Right lobe of liver (tissue), 6 donors: ENCODE data around the gene FANK1. TPM values are rescaled to one million over a fixed set of nuclear protein-coding genes. Genes with fewer than 3 reads are reported as not detected.

Source experiments
- ATAC-seq, 4 donors: fragments of 200-7000 bp; cut with Tn5 transposase; one replicate each; pipeline ENCODE4 v1.9.1; 2020; ENCODE audit warnings: mild to moderate bottlenecking in 4 of 4, moderate library complexity in 4 of 4
- DNase-seq, 3 donors: peaks; one replicate each; pipeline ENCODE4 v3.0.0-alpha.2; 2020
- H3K27ac ChIP-seq, 3 donors: fragments of 200-600 bp; one replicate each; pipeline ENCODE4 v1.8.0; 2022
- H3K27me3 ChIP-seq, 2 donors: fragments of 200-600 bp; one replicate each; pipeline ENCODE4 v1.8.0; 2022
- H3K36me3 ChIP-seq, 4 donors: fragments of 200-600 bp; sonication (generic) in 1 of 4; one replicate each; pipeline versions ENCODE4 v1.5.1 to v1.8.0; 2017 to 2022; ENCODE audit warnings: control low read depth in 1 of 4
- H3K4me1 ChIP-seq, 4 donors: fragments of 200-600 bp; sonication (generic) in 1 of 4; one replicate each; pipeline versions ENCODE4 v1.5.1 to v1.8.0; 2017 to 2022; ENCODE audit warnings: control low read depth in 1 of 4
- H3K4me3 ChIP-seq, 3 donors: fragments of 200-600 bp; one replicate each; pipeline ENCODE4 v1.8.0; 2022
- H3K9me3 ChIP-seq, 4 donors: fragments of 200-600 bp; sonication (generic) in 1 of 4; one replicate each; pipeline versions ENCODE4 v1.5.1 to v1.8.0; 2017 to 2022; ENCODE audit warnings: control low read depth in 1 of 4
- CTCF ChIP-seq, 4 donors: fragments of 200-600 bp in 3 of 4; fragments of 450-650 bp in 1 of 4; IDR thresholded peaks; one replicate each; pipeline versions ENCODE4 v1.5.1 to v1.8.0; 2016 to 2022; ENCODE audit warnings: antibody characterized with exemption in 4 of 4, mild to moderate bottlenecking in 2 of 4
- POLR2A ChIP-seq: fragments of 450-650 bp; IDR thresholded peaks from one replicate; pipeline ENCODE4 v1.6.1; 2017; ENCODE audit warnings: antibody characterized with exemption, mild to moderate bottlenecking
- whole genome bisulfite sequencing: methylation state at CpG from one replicate; pipeline ENCODE4 v1.1.6; 2018; ENCODE audit warnings: low coverage, low lambda C conversion rate; ENCODE audit not compliant: insufficient coverage; ENCODE audit errors: missing lambda C conversion rate; 5-methylcytosine and 5-hydroxymethylcytosine counted together
- intact Hi-C, 2 donors: fragments of 100-400 bp; cut with DNase I; formaldehyde crosslinking; loops; one replicate each; pipeline versions ENCODE4 v1.11.2 to v1.14.1; 2022
- total RNA-seq, 6 experiments: library from RNA; depleted of rRNA in 2 of 6; stranded (reverse); fragments of >200 nt in 2 of 6; fragmentation: NEBNext Ultra II Directional in 3 of 6; extraction: Animal tissue kit (Norgen Biotek cat#: 25700) in 3 of 6; gene quantifications; one replicate each; pipeline versions ENCODE4 v1.1.0 to v1.2.4, GENCODE V29; 2016 to 2023
- donor health status: DM: no; HTN: yes; CAD: no.
- donor health status: DM: no; HTN: no; CAD: no.
- donor health status: DM: no; HTN: no; CAD: no.
- donor health status: DM: no; HTN: yes; CAD: no.
- donor health status: DM: no; HTN: yes; CAD: no.

FANK1 gene
- total RNA-seq, 6 experiments from 2014 or later, result 0.18 TPM; not detected in 5

- Histone ChIP-seq H3K27me3 (no peaks in the 10 kb centered on the region), H3K9me3 (no peaks in the 10 kb centered on the region), H3K4me1 (no peaks in the 10 kb centered on the region), H3K4me3 (no peak overlapping the region), H3K27ac (no peak overlapping the region), H3K36me3 (no peaks in the 10 kb centered on the region)
- DNase-seq (no peak), ATAC-seq (no peak)
- WGBS, result 81% methylated on average over 8 of the region's 12 CpGs
- TF ChIP-seq POLR2A (no peak), CTCF (IDR thresholded peaks at IDR 0.05) (no peak)
- intact Hi-C loops, result no loop called here
Measured at GRCh38 chr10:125997586-125997985, 101.2 kb downstream of the FANK1 start.

- Histone ChIP-seq H3K4me1 (no peaks in the 10 kb centered on the region), H3K27me3 (no peaks in the 10 kb centered on the region), H3K36me3 (no peaks in the 10 kb centered on the region), H3K9me3 (no peaks in the 10 kb centered on the region), H3K27ac (no peak overlapping the region), H3K4me3 (no peak overlapping the region)
- TF ChIP-seq CTCF (IDR thresholded peaks at IDR 0.05) (no peak), POLR2A (no peak)
- 59% methylated on average over 3 of the region's 3 CpGs for WGBS
- ATAC-seq (no peak), DNase-seq (no peak)
- intact Hi-C loops, result no loop called here
Measured at GRCh38 chr10:125999694-126000093, 103.3 kb downstream of the FANK1 start.

- no peaks in the 10 kb centered on the region for H3K36me3 ChIP-seq
- H3K4me1 ChIP-seq, result no peaks in the 10 kb centered on the region
- intact Hi-C loops, result no loop called here
- no peak for TF ChIP-seq POLR2A
- no peak for TF ChIP-seq CTCF (IDR thresholded peaks at IDR 0.05)
- no peak for ATAC-seq
- WGBS, result 100% methylated on average over 1 of the region's 2 CpGs
- no peaks in the 10 kb centered on the region for H3K27me3 ChIP-seq
- H3K9me3 ChIP-seq, result no peaks in the 10 kb centered on the region
- no peak for DNase-seq
- H3K27ac ChIP-seq, result no peak overlapping the region
- H3K4me3 ChIP-seq, result no peak overlapping the region
Measured at GRCh38 chr10:126001576-126001975, 105.2 kb downstream of the FANK1 start.

GRCh38 chr10:126004752-126005151 lies 108.4 kb downstream of the FANK1 start:
- no peak overlapping the region for H3K4me3 ChIP-seq
- H3K4me1 ChIP-seq, result no peaks in the 10 kb centered on the region
- H3K27me3 ChIP-seq, result no peaks in the 10 kb centered on the region
- intact Hi-C loops, result no loop called here
- no peak for ATAC-seq
- no peaks in the 10 kb centered on the region for H3K9me3 ChIP-seq
- WGBS, result 52% methylated on average over 5 of the region's 8 CpGs
- DNase-seq, result no peak
- no peaks in the 10 kb centered on the region for H3K36me3 ChIP-seq
- TF ChIP-seq POLR2A (no peak), CTCF (IDR thresholded peaks at IDR 0.05) (no peak)
- no peak overlapping the region for H3K27ac ChIP-seq

- DNase-seq (no peak), ATAC-seq (no peak)
- no peak for TF ChIP-seq POLR2A
- TF ChIP-seq CTCF (IDR thresholded peaks at IDR 0.05), result no peak
- no peaks in the 10 kb centered on the region for H3K4me1 ChIP-seq
- intact Hi-C loops, result no loop called here
- 78% methylated on average over 5 of the region's 5 CpGs for WGBS
- no peak overlapping the region for H3K27ac ChIP-seq
- no peak overlapping the region for H3K4me3 ChIP-seq
- no peaks in the 10 kb centered on the region for H3K36me3 ChIP-seq
- no peaks in the 10 kb centered on the region for H3K27me3 ChIP-seq
- no peaks in the 10 kb centered on the region for H3K9me3 ChIP-seq
Measured at GRCh38 chr10:126006264-126006663, 109.9 kb downstream of the FANK1 start.
